ENCODE measurements around the gene NINL. TPM values are rescaled to one million over a fixed set of nuclear protein-coding genes. Genes with fewer than 3 reads are reported as not detected.

Gene NINL
- total and polyA plus RNA-seq, 2 of the 8 experiments (the other 6 are each of a cell fraction or from before 2014, with no cell fraction given): 15.3 to 30.0 TPM

- Histone ChIP-seq H3K9me3 (ENCODE audit: insufficient read depth in 2 of 2, low read depth in 1 of 2, low read length in 1 of 2) (no peaks in the 10 kb centered on the region), H2BK5ac (ENCODE audit: low read depth, low read length) (no peak overlapping the region), H3K9ac (replicated peaks in 1 of 4; ENCODE audit: extremely low read depth in 1 of 4, low read depth in 3 of 4, low read length in 3 of 4) (no peak overlapping the region), H3K27me3 (replicated peaks in 1 of 4; ENCODE audit: control insufficient read depth in 3 of 4, extremely low read depth in 1 of 4, insufficient read depth in 3 of 4, low read length in 3 of 4) (peaks cover 0 to 15% (median 4%) of the 10 kb centered on the region in 4 experiments; a peak in 5 of 7 replicates), H3K56ac (replicated peaks; ENCODE audit: insufficient read length, low read depth, low read length) (no peak overlapping the region), H3K79me1 (ENCODE audit: low read depth, low read length) (no peaks in the 10 kb centered on the region; the same call in 1 of the 2 replicates), H2BK15ac (ENCODE audit: low read length) (no peak overlapping the region), H2BK12ac (ENCODE audit: low read depth, low read length) (no peak overlapping the region), H3K18ac (ENCODE audit: extremely low read depth, low read length) (no peak overlapping the region), H3K23me2 (ENCODE audit: low read depth, low read length) (peaks cover 15% of the 10 kb centered on the region; the same call in 1 of the 2 replicates), H2BK120ac (replicated peaks; ENCODE audit: low read depth, low read length) (no peak overlapping the region), H3K4ac (replicated peaks; ENCODE audit: insufficient read length, low read depth, low read length) (no peak overlapping the region), H2AFZ (ENCODE audit: low read length) (no peak overlapping the region), H2BK20ac (ENCODE audit: low read length) (no peak overlapping the region), H4K8ac (ENCODE audit: extremely low read depth, insufficient read depth, low read length) (no peak overlapping the region), H4K5ac (ENCODE audit: insufficient read length, low read depth, low read length) (no peak overlapping the region), H4K91ac (replicated peaks; ENCODE audit: insufficient read length, low read length) (no peak overlapping the region), H2AK5ac (ENCODE audit: low read depth, low read length) (no peak overlapping the region), H3K79me2 (ENCODE audit: control insufficient read depth in 1 of 2, insufficient read depth in 2 of 2, low read length in 2 of 2) (peaks cover 0 to 2% of the 10 kb centered on the region in 2 experiments; a peak in 1 of 4 replicates), H3K36me3 (ENCODE audit: control insufficient read depth in 2 of 4, insufficient read depth in 4 of 4, low read length in 3 of 4) (no peaks in the 10 kb centered on the region), H3K14ac (ENCODE audit: insufficient read length) (no peak overlapping the region), H3K23ac (ENCODE audit: insufficient read length) (no peak overlapping the region), H3K27ac (ENCODE audit: low read depth, low read length) (no peak overlapping the region), H3K4me1 (replicated peaks in 1 of 4; ENCODE audit: control insufficient read depth in 3 of 4, insufficient read depth in 4 of 4, low read length in 3 of 4) (peaks cover 0 to 12% (median 4%) of the 10 kb centered on the region in 4 experiments; a peak in 5 of 7 replicates), H4K20me1 (replicated peaks in 1 of 2; ENCODE audit: control insufficient read depth in 1 of 2, insufficient read depth in 2 of 2, low read length in 2 of 2) (peaks cover 0 to 2% of the 10 kb centered on the region in 2 experiments), H3K4me2 (ENCODE audit: insufficient read depth in 1 of 2, low read depth in 2 of 2, low read length in 2 of 2) (no peak overlapping the region), H3K4me3 (ENCODE audit: extremely low read depth in 1 of 4, insufficient read depth in 2 of 4, low read depth in 3 of 4, low read length in 4 of 4) (no peak overlapping the region)
- POLR2A ChIA-PET (ENCODE audit: partially characterized antibody): no interaction called here
- CTCF ChIA-PET (ENCODE audit: partially characterized antibody): interaction anchor here (0.8 to 1.2 kb wide), 2 partner anchors 43 to 270 kb away, joined by 4 read pairs; no protein-coding TSS in a partner anchor
- TF ChIP-seq CEBPB (IDR thresholded peaks at IDR 0.05; ENCODE audit: low read depth, low read length) (peak; percentile 32; the same call in 1 of the 2 replicates), HDAC2 (IDR thresholded peaks at IDR 0.05; ENCODE audit: borderline replicate concordance in 1 of 2, low read depth in 2 of 2, low read length in 2 of 2) (no peak), BCL11A (IDR thresholded peaks at IDR 0.05; ENCODE audit: low read depth in 2 of 2, low read length in 2 of 2) (no peak)
- no peak for FAIRE-seq
- 80% methylated on average over 9 of the region's 9 CpGs; no CpG with 5 or more reads in 1 of the 2 experiments for WGBS, 2 experiments (ENCODE audit: extremely low coverage in 1 of 2, insufficient coverage in 1 of 2, insufficient read length in 1 of 2, insufficient replicate concordance in 2 of 2, low coverage in 1 of 2, low lambda C conversion rate in 2 of 2, missing lambda C conversion rate in 1 of 2)
- no peak for DNase-seq (ENCODE audit: low read depth in 1 of 2, low spot score in 2 of 2)
Observed at GRCh38 chr20:25626779-25627178, 41.4 kb upstream of the NINL start.
